IPS-20b (cell line): Measurements from ENCODE around the gene FADS1.

Experiments used
- H3K27ac ChIP-seq: one replicate; pipeline ENCODE4 v1.5.1; 2013; ENCODE audit warnings: low read length
- H3K27me3 ChIP-seq: 2 replicates; pipeline ENCODE4 v1.6.1; 2013; ENCODE audit warnings: mild to moderate bottlenecking, low read length, inconsistent platforms; ENCODE audit not compliant: insufficient read depth
- H3K36me3 ChIP-seq: 2 replicates; pipeline ENCODE4 v1.6.1; 2013; ENCODE audit warnings: low read depth, mild to moderate bottlenecking, inconsistent platforms, low read length, moderate library complexity; ENCODE audit not compliant: insufficient read depth
- H3K4me1 ChIP-seq: 2 replicates; pipeline ENCODE4 v1.6.1; 2013; ENCODE audit warnings: mild to moderate bottlenecking, control low read depth, inconsistent platforms, low read length, moderate library complexity; ENCODE audit not compliant: insufficient read depth
- H3K4me3 ChIP-seq: 2 replicates; pipeline ENCODE4 v1.5.1; 2013; ENCODE audit warnings: mild to moderate bottlenecking, low read length, inconsistent platforms
- H3K9ac ChIP-seq: 2 replicates; pipeline ENCODE4 v1.6.1; 2013; ENCODE audit warnings: low read depth, mild to moderate bottlenecking, inconsistent platforms, low read length, moderate library complexity
- H3K9me3 ChIP-seq: 2 replicates; pipeline ENCODE4 v1.6.1; 2013; ENCODE audit warnings: mild to moderate bottlenecking, low read depth, low read length, inconsistent platforms; ENCODE audit not compliant: insufficient read depth

FADS1 gene

GRCh38 chr11:61854206-61854895 lies 37.5 kb upstream of the FADS1 start:
- Histone ChIP-seq H3K4me3 (no peak overlapping the region), H3K27me3 (no peaks in the 10 kb centered on the region), H3K27ac (no peak overlapping the region), H3K9me3 (no peaks in the 10 kb centered on the region), H3K9ac (no peak overlapping the region), H3K4me1 (no peaks in the 10 kb centered on the region), H3K36me3 (peaks cover 100% of the 10 kb centered on the region)

DNA sequence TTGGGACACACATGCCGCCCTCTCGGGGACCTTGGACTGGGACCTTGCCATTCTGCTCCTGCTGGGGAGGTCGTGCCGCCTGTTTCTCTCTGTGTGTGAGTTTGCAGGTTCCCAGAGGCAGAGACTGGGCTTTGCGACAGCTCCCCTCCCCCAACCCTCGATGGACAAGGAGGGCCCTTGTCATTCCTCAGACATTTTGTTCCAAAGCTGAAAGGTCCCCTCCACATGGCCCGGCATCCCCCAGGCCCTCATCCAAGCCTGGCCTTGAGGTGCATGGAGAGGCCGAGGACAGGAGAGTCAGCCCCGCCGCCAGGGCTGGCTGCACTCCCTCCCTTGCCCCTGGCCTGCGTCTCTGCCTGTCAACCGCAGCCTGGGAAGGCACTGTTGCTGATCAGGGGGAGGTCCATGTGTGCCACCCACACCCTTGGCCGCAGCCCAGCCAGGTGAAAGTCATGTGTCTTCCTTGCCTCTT lies 36.9 kb upstream of the FADS1 start:
- H3K27ac ChIP-seq = no peak overlapping the region
- H3K9me3 ChIP-seq = no peaks in the 10 kb centered on the region
- H3K4me1 ChIP-seq = no peaks in the 10 kb centered on the region
- H3K36me3 ChIP-seq = peaks cover 100% of the 10 kb centered on the region
- H3K9ac ChIP-seq = no peak overlapping the region
- no peaks in the 10 kb centered on the region for H3K27me3 ChIP-seq
- H3K4me3 ChIP-seq = no peak overlapping the region

- Histone ChIP-seq H3K9me3 (no peaks in the 10 kb centered on the region), H3K9ac (no peak overlapping the region), H3K27me3 (no peaks in the 10 kb centered on the region), H3K4me1 (no peaks in the 10 kb centered on the region), H3K4me3 (no peak overlapping the region), H3K36me3 (peaks cover 99% of the 10 kb centered on the region), H3K27ac (no peak overlapping the region)
These were observed 35.1 kb upstream of the FADS1 start for GRCh38 chr11:61851900-61852295.

- no peaks in the 10 kb centered on the region for H3K9me3 ChIP-seq
- peaks cover 99% of the 10 kb centered on the region for H3K36me3 ChIP-seq
- H3K27ac ChIP-seq = no peak overlapping the region
- H3K4me3 ChIP-seq = no peak overlapping the region
- H3K27me3 ChIP-seq = no peaks in the 10 kb centered on the region
- H3K4me1 ChIP-seq = no peaks in the 10 kb centered on the region
- H3K9ac ChIP-seq = no peak overlapping the region
These were observed 34.5 kb upstream of the FADS1 start for GRCh38 chr11:61851113-61851899.

DNA sequence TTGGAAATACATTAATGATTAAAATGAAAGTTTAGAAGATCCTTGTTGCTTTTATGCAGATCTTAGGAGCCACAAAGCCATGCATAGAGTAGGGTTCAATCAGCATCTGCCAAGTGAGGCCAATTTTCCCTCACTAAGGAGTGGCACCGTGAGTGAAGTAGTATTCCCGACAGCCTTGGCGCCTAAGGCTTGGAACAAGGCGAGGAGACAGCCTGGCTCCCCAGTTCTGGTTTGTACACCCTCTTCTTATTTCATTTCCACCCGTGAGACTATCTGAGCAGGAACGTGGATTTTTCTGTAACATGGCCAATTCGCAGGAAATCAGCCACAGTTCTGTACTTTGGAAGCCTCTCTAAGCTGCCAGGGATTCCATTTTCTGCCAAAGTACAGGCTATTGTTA lies 33.9 kb upstream of the FADS1 start:
- H3K36me3 ChIP-seq = peaks cover 98% of the 10 kb centered on the region
- H3K4me3 ChIP-seq = no peak overlapping the region
- no peak overlapping the region for H3K9ac ChIP-seq
- no peak overlapping the region for H3K27ac ChIP-seq
- H3K4me1 ChIP-seq = no peaks in the 10 kb centered on the region
- no peaks in the 10 kb centered on the region for H3K9me3 ChIP-seq
- no peaks in the 10 kb centered on the region for H3K27me3 ChIP-seq

DNA sequence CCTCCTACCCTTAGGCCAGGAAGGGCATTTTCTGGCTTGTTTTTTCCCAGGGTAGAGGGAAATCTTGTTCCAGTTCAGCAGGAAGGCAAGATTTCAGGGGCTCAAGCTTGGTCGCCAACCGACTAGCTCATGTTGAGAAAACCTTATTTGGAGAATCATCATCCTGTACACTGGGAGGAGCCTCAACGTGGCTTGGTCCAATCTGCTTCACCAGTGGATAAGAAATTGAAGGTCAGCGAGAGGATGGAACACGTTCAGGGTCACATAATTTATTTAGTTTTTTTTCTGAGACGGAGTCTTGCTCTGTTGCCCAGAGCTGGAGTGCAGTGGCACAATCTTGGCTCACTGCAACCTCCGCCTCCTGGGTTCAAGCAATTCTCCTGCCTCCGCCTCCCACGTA lies 31.8 kb upstream of the FADS1 start:
- no peaks in the 10 kb centered on the region for H3K9me3 ChIP-seq
- H3K4me3 ChIP-seq = no peak overlapping the region
- H3K9ac ChIP-seq = no peak overlapping the region
- no peaks in the 10 kb centered on the region for H3K4me1 ChIP-seq
- H3K36me3 ChIP-seq = peaks cover 98% of the 10 kb centered on the region
- H3K27me3 ChIP-seq = no peaks in the 10 kb centered on the region
- no peak overlapping the region for H3K27ac ChIP-seq

GRCh38 chr11:61847914-61848581 lies 31.2 kb upstream of the FADS1 start:
- no peak overlapping the region for H3K27ac ChIP-seq
- peaks cover 98% of the 10 kb centered on the region for H3K36me3 ChIP-seq
- no peak overlapping the region for H3K9ac ChIP-seq
- no peaks in the 10 kb centered on the region for H3K27me3 ChIP-seq
- no peak overlapping the region for H3K4me3 ChIP-seq
- H3K9me3 ChIP-seq = no peaks in the 10 kb centered on the region
- no peaks in the 10 kb centered on the region for H3K4me1 ChIP-seq

- no peaks in the 10 kb centered on the region for H3K4me1 ChIP-seq
- no peak overlapping the region for H3K9ac ChIP-seq
- no peaks in the 10 kb centered on the region for H3K9me3 ChIP-seq
- H3K27ac ChIP-seq = no peak overlapping the region
- H3K36me3 ChIP-seq = peaks cover 98% of the 10 kb centered on the region
- H3K4me3 ChIP-seq = no peak overlapping the region
- H3K27me3 ChIP-seq = no peaks in the 10 kb centered on the region
These were observed 29.7 kb upstream of the FADS1 start for GRCh38 chr11:61846362-61847020.

DNA sequence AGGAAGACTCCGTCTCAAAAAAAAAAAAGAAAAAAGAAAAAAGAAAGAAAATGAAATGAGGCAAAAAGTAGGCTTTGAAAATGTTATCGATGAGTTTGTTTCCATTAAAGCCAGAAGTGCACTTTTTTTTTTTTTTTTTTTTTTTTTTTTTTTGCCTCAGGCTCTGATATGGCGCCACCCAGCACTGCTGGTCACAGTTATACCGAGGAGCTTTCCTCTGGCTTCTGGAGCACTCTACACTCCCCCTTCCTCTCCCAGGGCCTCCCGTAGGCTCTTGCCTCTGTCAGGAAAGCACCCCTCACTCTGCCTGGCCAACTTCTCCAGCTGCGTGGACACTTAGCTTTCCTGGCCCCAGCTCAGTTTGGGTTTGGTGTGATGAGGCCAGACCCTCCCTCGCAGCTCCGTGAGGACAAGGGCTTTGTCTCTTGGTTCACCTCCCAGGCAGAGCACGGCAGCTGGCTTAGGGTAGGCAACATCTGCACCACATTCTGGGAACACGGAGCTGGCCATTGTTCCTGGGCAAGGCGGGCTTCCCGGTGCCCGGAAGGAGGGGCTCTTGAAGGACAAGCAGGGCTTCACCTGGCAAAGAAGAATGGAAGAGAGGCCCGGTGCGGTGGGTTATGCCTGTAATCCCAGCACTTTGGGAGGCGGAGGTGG lies 28.2 kb upstream of the FADS1 start:
- Histone ChIP-seq H3K4me3 (no peak overlapping the region), H3K27ac (no peak overlapping the region), H3K4me1 (no peaks in the 10 kb centered on the region), H3K9me3 (no peaks in the 10 kb centered on the region), H3K27me3 (no peaks in the 10 kb centered on the region), H3K9ac (no peak overlapping the region), H3K36me3 (peaks cover 98% of the 10 kb centered on the region)

- Histone ChIP-seq H3K36me3 (peaks cover 98% of the 10 kb centered on the region), H3K4me3 (no peak overlapping the region), H3K9me3 (no peaks in the 10 kb centered on the region), H3K27me3 (no peaks in the 10 kb centered on the region), H3K4me1 (no peaks in the 10 kb centered on the region), H3K27ac (no peak overlapping the region), H3K9ac (no peak overlapping the region)
These were observed 25.7 kb upstream of the FADS1 start for GRCh38 chr11:61842528-61842820.
